ENCODE data around the gene HIRA. TPM values are rescaled to one million over a fixed set of nuclear protein-coding genes. Genes with fewer than 3 reads are reported as not detected.
A peak's percentile ranks its signal among the peaks of the same experiment; 100 is the strongest.

Gene HIRA
- total RNA-seq, 1 experiment from 2014 or later, result 51.0 TPM

- H3K27me3 Mint-ChIP-seq (ENCODE audit: low read depth), result peaks cover 25% of the 10 kb centered on the region
- ATAC-seq (peak; percentile 74), DNase-seq (ENCODE audit: low spot score) (peak; percentile 84)
- peak within 1 kb of the TSS; percentile 91 for H3K4me3 Mint-ChIP-seq
- TF ChIP-seq TEAD1 (CRISPR knock-in tag; IDR thresholded peaks at IDR 0.05) (0 out of 2 replicates have a peak, but pooled peaks have one; percentile 12), NR2C2 (CRISPR knock-in tag; IDR thresholded peaks at IDR 0.05) (no peak), FOXP1 (CRISPR knock-in tag; IDR thresholded peaks at IDR 0.05; ENCODE audit: borderline replicate concordance) (0 out of 2 replicates have a peak, but pooled peaks have one; percentile 18), SP1 (CRISPR knock-in tag; conservative IDR thresholded peaks at IDR 0.05) (peak; percentile 91), ARID4B (CRISPR knock-in tag; IDR thresholded peaks at IDR 0.05; ENCODE audit: borderline replicate concordance) (peak; percentile 37; the same call in 1 of the 2 replicates), ELF4 (CRISPR knock-in tag; IDR thresholded peaks at IDR 0.05; ENCODE audit: low read depth) (no peak), ZNF263 (CRISPR knock-in tag; IDR thresholded peaks at IDR 0.05; ENCODE audit: low read depth) (0 out of 2 replicates have a peak, but pooled peaks have one; percentile 44), ZNF423 (CRISPR knock-in tag; IDR thresholded peaks at IDR 0.05) (no peak)
- ChIA-PET CTCF (interaction anchor here (0.6 to 2.2 kb wide), 7 partner anchors 8 to 338 kb away, joined by 3 to 19 read pairs (median 4); partner anchors contain the start of gene SLC25A1), POLR2A (interaction anchor here (0.6 to 1.5 kb wide), 3 partner anchors 8 to 118 kb away, joined by 3 to 4 read pairs (median 4); partner anchors contain the start of gene SLC25A1)
- H3K4me1 Mint-ChIP-seq, result peaks cover 24% of the 10 kb centered on the region
- no peaks in the 10 kb centered on the region for H3K36me3 Mint-ChIP-seq
- no peaks in the 10 kb centered on the region for H3K9me3 Mint-ChIP-seq
- H3K27ac Mint-ChIP-seq, result no peak within 1 kb of the TSS
Measured at GRCh38 chr22:19291580-19292457, 139.7 kb downstream of the HIRA start, which contains the start of gene CLTCL1. Gene CLTCL1 (minus strand): TSS chr22:19291719. CDS start chr22:19291641, 78 bp downstream.

GRCh38 chr22:19291218-19291579, 140.3 kb downstream of the HIRA start:
- ChIA-PET CTCF (interaction anchor here (0.6 to 2.2 kb wide), 7 partner anchors 9 to 338 kb away, joined by 3 to 19 read pairs (median 4); partner anchors contain the start of gene SLC25A1), POLR2A (interaction anchor here (1.2 to 1.5 kb wide), 2 partner anchors 9 to 112 kb away, joined by 4 read pairs; partner anchors contain the start of gene SLC25A1)
- Mint-ChIP-seq H3K4me3 (peak overlapping the region; percentile 83), H3K27me3 (ENCODE audit: low read depth) (peaks cover 25% of the 10 kb centered on the region), H3K9me3 (no peaks in the 10 kb centered on the region), H3K27ac (no peak overlapping the region), H3K36me3 (no peaks in the 10 kb centered on the region), H3K4me1 (peaks cover 31% of the 10 kb centered on the region)
- ATAC-seq, result peak; percentile 46
- DNase-seq (ENCODE audit: low spot score), result peak; percentile 46
- TF ChIP-seq ZNF532 (CRISPR knock-in tag; IDR thresholded peaks at IDR 0.05; ENCODE audit: borderline replicate concordance) (no peak), JUN (CRISPR knock-in tag; IDR thresholded peaks at IDR 0.05) (no peak), HMGXB4 (CRISPR knock-in tag; IDR thresholded peaks at IDR 0.05) (0 out of 2 replicates have a peak, but pooled peaks have one; percentile 38), CREM (CRISPR knock-in tag; IDR thresholded peaks at IDR 0.05) (0 out of 2 replicates have a peak, but pooled peaks have one; percentile 20), ZNF219 (CRISPR knock-in tag; IDR thresholded peaks at IDR 0.05; ENCODE audit: borderline replicate concordance) (no peak), PRRX2 (CRISPR knock-in tag; IDR thresholded peaks at IDR 0.05) (no peak), E2F4 (CRISPR knock-in tag; IDR thresholded peaks at IDR 0.05; ENCODE audit: borderline replicate concordance, low read depth) (no peak), ZNF425 (CRISPR knock-in tag; conservative IDR thresholded peaks at IDR 0.05) (no peak)
